K562 (cell line): ENCODE results near the gene BACH1. TPM values are rescaled to one million over a fixed set of nuclear protein-coding genes. Genes with fewer than 3 reads are reported as not detected.

ENCODE experiments used
- EP300 ChIP-seq: IDR thresholded peaks from 2 replicates; pipeline ENCODE4 v1.6.1; 2012; ENCODE audit warnings: low read length, improper control_type of control experiment
- EP400 ChIP-seq: fragments of 450-650 bp; IDR thresholded peaks from 2 replicates; pipeline ENCODE4 v1.6.1; 2017; ENCODE audit warnings: antibody characterized with exemption, mild to moderate bottlenecking, moderate library complexity
- FOXM1 ChIP-seq, 2 experiments: fragments of 450-650 bp in 1 of 2; sonication (generic) in 1 of 2; formaldehyde crosslinking in 1 of 2; IDR thresholded peaks; 2 replicates each; pipeline versions ENCODE4 v1.6.1 to v1.9.0; 2017 to 2022; ENCODE audit warnings: low read depth in 2 of 2, mild to moderate bottlenecking in 2 of 2, missing genetic modification reagents in 1 of 2, moderate library complexity in 1 of 2
- GTF3C2 ChIP-seq: IDR thresholded peaks from 3 replicates; pipeline ENCODE4 v1.6.1; 2011; ENCODE audit warnings: borderline replicate concordance, mild to moderate bottlenecking, moderate library complexity; ENCODE audit not compliant: insufficient read length; ENCODE audit errors: extremely low read depth
- KHSRP ChIP-seq: fragments of 450-650 bp; IDR thresholded peaks from 2 replicates; pipeline ENCODE4 v1.6.1; 2017
- MAFF ChIP-seq: IDR thresholded peaks from 2 replicates; pipeline ENCODE4 v1.6.1; 2012; ENCODE audit warnings: low read length, improper control_type of control experiment
- MAFG ChIP-seq: fragments of 450-650 bp; conservative IDR thresholded peaks from 2 replicates; pipeline ENCODE4 v1.6.1; 2016; ENCODE audit warnings: missing genetic modification characterization, missing compliant biosample characterization
- NFRKB ChIP-seq: fragments of 450-650 bp; IDR thresholded peaks from 2 replicates; pipeline ENCODE4 v1.6.1; 2016; ENCODE audit warnings: low read depth
- POLR2A ChIP-seq: fragments of 450-650 bp; conservative IDR thresholded peaks from 2 replicates; pipeline ENCODE4 v1.6.1; 2016
- RBM22 ChIP-seq: fragments of 200-400 bp; formaldehyde crosslinking; IDR thresholded peaks from 2 replicates; pipeline ENCODE4 v1.6.1; 2018; ENCODE audit warnings: low read length, low read depth; ENCODE audit not compliant: poor library complexity, severe bottlenecking
- RFX5 ChIP-seq: IDR thresholded peaks from 2 replicates; pipeline ENCODE4 v1.6.1; 2011; ENCODE audit warnings: low read depth, mild to moderate bottlenecking, improper control_type of control experiment, low read length
- RHOXF2B ChIP-seq: fragments of 250-450 bp; sonication (Bioruptor Pico); conservative IDR thresholded peaks from 2 replicates; pipeline ENCODE4 v1.5.1; 2021
- TRIM25 ChIP-seq: fragments of 450-650 bp; IDR thresholded peaks from 2 replicates; pipeline ENCODE4 v1.7.0; 2016; ENCODE audit warnings: borderline replicate concordance
- ZNF584 ChIP-seq: fragments of 200-800 bp; sonication (Bioruptor generic); IDR thresholded peaks from 2 replicates; pipeline ENCODE4 v1.6.1; 2016; ENCODE audit warnings: low read depth, mild to moderate bottlenecking, missing genetic modification characterization, missing compliant biosample characterization
- polyA plus RNA-seq, 8 experiments: library from polyadenylated mRNA; depleted of rRNA in 4 of 8; stranded (reverse) in 5 of 8; unstranded in 3 of 8; fragments of >200 nt; fragmentation: Nextera tagmentation in 2 of 8; fragmentation: Illumina TruSeq in 1 of 8; extraction: Ambion mirVana in 2 of 8; extraction: Trizol in 1 of 8; gene quantifications; 2 replicates each; pipeline versions ENCODE4 v1.2.1 to v1.2.3, GENCODE V29; 2011 to 2014; ENCODE audit warnings: inconsistent platforms in 1 of 8, missing spikeins in 1 of 8
- total RNA-seq, 7 experiments: library from RNA; depleted of rRNA in 6 of 7; stranded (reverse); fragments of >200 nt in 6 of 7; fragmentation: Illumina TruSeq in 2 of 7; extraction: Trizol in 2 of 7; gene quantifications; 2 replicates each; pipeline versions ENCODE4 v1.2.1 to v1.2.3, GENCODE V29; 2011 to 2021; ENCODE audit warnings: low replicate concordance in 1 of 7
- TF ChIP-seq, protein P1 (sequence below): fragments of 200-800 bp; sonication (Bioruptor generic); IDR thresholded peaks from 2 replicates; pipeline ENCODE4 v1.6.1; 2017; ENCODE audit warnings: missing genetic modification characterization, missing compliant biosample characterization
- TF ChIP-seq, protein P2 (sequence below), 3 experiments: fragments of 200-800 bp in 1 of 3; sonication (Bioruptor generic) in 1 of 3; sonication (generic) in 1 of 3; formaldehyde crosslinking in 1 of 3; IDR thresholded peaks; 2 replicates each; pipeline versions ENCODE4 v1.6.1 to v1.8.0; 2016 to 2022; ENCODE audit warnings: mild to moderate bottlenecking in 2 of 3, missing compliant biosample characterization in 2 of 3, missing genetic modification characterization in 2 of 3, missing genetic modification reagents in 1 of 3

BACH1 gene
- total and polyA plus RNA-seq, 9 of the 15 experiments (the other 6 are each of a cell fraction or from before 2014, with no cell fraction given), result 10.6 to 58.5 (median 28.6) TPM

GRCh38 chr21:29316029-29316742, 17.5 kb downstream of the BACH1 start (continued):
- TF ChIP-seq TRIM25 (no peak), RFX5 (no peak), EP400 (peak; percentile 63), KHSRP (peak; percentile 9; the same call in 1 of the 2 replicates), ZNF584 (CRISPR knock-in tag) (no peak), POLR2A (peak; percentile 18; the same call in 1 of the 2 replicates), RBM22 (no peak), FOXM1 (IDR thresholded peaks at IDR 0.05; ENCODE audit: low read depth) (peak; percentile 51; the same call in 1 of the 2 replicates), FOXM1 (CRISPR knock-in tag; IDR thresholded peaks at IDR 0.05; ENCODE audit: low read depth) (no peak), MAFF (peak; percentile 98), EP300 (peak; percentile 65; the same call in 1 of the 2 replicates), NFRKB (0 out of 2 replicates have a peak, but pooled peaks have one; percentile 9), GTF3C2 (no peak), MAFG (tag) (peak; percentile 99), RHOXF2B (CRISPR knock-in tag) (no peak)
- TF ChIP-seq, protein P1, sequence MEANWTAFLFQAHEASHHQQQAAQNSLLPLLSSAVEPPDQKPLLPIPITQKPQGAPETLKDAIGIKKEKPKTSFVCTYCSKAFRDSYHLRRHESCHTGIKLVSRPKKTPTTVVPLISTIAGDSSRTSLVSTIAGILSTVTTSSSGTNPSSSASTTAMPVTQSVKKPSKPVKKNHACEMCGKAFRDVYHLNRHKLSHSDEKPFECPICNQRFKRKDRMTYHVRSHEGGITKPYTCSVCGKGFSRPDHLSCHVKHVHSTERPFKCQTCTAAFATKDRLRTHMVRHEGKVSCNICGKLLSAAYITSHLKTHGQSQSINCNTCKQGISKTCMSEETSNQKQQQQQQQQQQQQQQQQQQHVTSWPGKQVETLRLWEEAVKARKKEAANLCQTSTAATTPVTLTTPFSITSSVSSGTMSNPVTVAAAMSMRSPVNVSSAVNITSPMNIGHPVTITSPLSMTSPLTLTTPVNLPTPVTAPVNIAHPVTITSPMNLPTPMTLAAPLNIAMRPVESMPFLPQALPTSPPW, result peak; percentile 26; the same call in 1 of the 2 replicates
- TF ChIP-seq, protein P2, sequence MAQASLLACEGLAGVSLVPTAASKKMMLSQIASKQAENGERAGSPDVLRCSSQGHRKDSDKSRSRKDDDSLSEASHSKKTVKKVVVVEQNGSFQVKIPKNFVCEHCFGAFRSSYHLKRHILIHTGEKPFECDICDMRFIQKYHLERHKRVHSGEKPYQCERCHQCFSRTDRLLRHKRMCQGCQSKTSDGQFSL (CRISPR knock-in tag; IDR thresholded peaks at IDR 0.05), result no peak
- TF ChIP-seq, protein P2 (tag; IDR thresholded peaks at IDR 0.05), result no peak
